ENCODE data around the gene MRPS22.
"Not testable (repeated sequence)": the region's sequence is repeated elsewhere in the genome, so short reads cannot be mapped to it uniquely, and the experiment has no call there.

MRPS22 gene

DNA sequence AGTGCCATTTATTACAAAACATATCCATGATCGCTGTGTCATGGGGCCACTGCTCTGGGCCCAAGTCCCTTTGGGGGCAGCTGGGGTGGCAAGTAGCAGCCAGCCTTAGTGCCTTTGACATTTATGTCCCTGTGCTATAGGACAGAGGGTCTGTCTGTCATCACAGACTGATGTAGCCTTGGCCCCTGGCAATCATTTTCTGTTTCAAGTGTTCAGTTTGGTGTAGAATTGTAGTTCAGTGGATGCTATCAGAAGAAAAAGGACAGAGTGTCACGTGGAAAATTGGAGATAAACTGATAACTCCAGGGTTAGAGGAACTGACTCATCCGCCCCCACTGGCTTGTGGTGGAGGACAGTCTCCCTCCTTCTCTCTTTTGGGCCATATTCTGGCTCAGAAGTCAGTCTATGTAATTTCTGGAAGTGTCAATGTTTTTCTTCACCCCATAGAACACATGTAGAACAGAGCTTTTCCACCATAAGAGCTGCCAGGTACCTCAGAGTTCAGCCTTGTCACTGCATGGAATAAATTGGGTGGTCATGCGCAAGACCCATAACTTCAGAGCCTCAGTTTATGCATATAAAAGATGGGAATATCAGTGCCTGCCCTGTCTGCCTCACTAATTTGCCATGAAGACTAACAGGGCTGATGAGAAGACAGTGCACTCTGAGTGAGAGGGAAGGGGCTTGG lies 4.5 kb upstream of the MRPS22 start:
- no peak for DNase-seq

DNA sequence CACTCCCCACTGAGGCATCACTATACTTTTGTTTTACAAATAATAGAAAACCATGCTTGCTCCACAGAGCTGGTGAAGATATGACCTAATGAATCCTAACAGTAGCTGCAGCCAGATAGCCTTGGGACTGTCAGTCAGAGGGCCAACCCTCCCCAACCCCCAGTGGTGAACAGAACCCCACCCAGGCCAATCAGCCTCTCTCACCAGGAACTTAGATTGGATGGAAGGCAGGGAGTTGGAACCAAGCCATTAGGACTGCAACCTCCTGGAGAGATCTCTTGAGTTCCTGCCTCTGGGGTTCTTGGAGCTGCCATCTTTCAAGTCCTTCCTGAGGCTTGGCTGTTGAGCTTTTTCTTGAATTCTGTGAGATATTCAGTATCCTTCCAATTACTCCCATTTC lies 3.0 kb upstream of the MRPS22 start:
- no peak for DNase-seq

DNA sequence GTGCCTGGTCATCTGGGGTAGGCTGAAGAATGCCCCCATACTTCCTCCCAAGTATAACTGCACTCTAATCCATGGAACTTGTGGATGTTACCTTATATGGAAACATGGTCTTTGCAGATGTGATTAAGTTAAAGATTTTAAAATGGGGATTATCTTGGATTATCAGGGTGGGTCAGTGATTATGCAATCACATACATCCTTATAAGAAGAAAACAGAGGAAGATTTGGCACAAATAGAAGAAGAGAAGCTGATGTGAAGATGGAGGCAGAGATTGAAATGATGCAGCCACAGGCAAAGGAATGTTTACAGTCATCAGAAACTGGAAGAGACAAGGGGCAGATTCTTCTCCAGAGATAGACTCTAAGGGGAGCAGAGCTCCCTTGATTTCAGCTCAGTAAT lies 1.8 kb upstream of the MRPS22 start:
- no peak for DNase-seq

DNA sequence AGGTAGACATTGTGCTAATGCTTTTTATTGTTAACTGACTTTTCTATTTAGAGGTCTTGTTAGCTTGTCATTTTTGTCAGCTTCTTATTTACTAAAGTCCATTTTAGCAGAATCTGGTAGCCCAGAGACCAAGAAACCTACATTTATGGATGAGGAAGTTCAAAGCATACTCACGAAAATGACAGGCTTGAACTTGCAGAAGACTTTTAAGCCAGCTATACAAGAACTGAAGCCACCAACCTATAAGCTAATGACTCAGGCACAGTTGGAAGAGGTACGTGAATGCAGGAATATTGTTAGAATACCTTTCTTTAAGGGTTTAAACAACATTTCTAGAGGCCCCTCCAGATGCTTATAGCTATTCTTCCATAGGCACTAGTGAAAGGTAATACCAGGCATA lies 3.0 kb downstream of the MRPS22 start:
- DNase-seq, result no peak

DNA sequence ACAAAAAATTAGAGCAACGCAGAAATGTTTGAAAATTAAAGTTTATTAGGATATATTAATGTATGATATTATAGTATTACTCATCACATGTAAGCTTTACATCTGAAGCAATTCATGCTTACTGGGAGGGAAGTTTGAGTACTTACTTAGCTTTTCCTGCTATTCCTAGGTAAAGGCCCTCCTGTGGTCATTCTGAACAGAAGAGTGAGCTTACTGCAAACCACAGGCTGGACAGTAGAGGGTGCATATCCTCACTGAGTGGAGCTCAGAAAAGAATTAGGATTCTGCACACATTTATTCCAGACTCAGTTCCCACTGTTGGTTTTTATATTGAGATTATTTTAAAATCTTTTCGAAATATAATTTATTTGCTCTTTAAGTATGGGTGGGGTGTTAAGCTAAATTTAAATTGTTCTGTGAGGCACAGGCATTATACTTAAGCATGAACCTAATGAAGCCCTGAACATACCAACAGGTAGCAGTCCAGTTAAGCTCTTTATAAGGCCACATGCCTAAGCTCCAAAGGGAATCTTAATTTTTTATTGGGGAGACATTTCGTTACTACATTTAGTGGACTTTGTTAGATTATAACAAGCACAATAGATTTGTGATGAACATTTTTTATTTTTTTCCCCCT lies 10.2 kb downstream of the MRPS22 start:
- peak; percentile 24 for DNase-seq

DNA sequence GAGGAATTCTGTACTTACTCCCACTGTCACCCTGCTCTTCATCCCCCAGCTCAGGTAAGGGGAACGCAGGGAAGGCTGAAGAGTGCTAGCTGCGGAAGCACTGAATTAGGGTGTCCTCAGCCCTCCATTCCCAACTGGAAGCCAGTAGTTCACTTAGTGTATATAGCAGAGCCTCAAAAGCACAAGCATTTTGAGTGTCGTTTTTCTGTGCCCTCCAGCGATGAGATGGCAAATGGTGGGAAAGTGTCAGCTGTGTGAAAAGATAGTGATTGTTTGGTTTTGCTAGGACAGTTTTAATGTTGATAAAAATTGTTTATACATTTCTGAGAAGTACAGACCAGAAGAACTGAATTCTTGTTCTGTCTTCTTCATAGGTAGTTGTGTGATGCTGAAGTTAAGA lies 10.8 kb downstream of the MRPS22 start:
- no peak for DNase-seq

DNA sequence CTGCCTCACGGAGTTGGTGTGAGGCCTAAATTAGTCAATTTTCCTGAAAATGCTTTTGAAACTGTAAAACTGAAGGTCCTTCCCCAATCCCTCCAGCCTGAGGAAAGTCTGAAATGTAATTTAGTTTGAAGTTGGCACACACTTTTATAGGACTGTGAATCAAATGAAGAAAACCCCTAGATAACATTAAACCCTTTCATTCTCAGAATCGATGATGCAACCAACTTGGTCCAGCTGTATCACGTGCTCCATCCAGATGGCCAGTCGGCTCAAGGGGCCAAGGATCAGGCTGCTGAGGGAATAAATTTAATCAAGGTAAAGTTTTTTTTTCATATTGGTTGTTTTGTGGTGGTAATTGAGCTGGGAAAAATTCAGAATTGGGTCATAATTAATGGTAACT lies 11.7 kb downstream of the MRPS22 start:
- no peak for DNase-seq

DNA sequence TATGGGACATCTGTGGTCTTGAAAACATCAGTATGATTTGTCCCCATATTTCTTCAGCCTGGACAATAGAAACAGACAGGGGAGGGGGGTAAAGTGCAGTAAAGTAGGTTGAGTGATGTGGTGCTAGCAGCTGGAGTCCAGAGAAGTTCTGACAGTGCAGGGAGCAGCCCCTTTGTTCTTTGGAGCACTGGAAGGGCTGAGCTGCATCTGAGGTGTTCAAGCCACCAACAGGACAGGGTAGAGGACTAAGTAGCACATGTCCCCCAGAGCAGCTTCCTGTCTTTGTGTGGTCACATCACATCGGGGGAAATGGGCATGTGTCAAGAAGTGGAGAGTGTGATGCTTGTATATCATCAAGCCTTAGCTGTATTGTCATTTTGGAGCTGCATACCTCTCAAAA lies 12.1 kb downstream of the MRPS22 start:
- DNase-seq, result no peak

DNA sequence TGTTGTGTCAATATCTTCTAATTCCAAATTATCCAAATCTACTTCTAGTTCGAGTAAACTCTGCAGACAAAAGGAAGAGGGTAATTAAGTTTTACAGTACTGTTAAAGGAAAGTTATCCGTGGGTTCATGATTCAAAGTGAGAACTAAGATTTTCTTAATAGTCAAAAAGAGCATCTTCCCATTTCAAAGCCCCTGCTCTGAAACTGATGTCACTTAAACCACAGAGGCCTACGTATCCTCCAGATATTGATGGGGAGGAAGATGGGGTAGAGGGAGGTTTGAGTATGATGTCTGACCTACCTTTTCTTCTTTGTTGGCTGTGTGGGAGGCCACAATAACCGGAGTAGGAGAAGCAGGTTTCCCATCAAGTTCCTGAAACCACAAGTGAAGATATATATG lies 14.1 kb downstream of the MRPS22 start:
- no peak for DNase-seq

DNA sequence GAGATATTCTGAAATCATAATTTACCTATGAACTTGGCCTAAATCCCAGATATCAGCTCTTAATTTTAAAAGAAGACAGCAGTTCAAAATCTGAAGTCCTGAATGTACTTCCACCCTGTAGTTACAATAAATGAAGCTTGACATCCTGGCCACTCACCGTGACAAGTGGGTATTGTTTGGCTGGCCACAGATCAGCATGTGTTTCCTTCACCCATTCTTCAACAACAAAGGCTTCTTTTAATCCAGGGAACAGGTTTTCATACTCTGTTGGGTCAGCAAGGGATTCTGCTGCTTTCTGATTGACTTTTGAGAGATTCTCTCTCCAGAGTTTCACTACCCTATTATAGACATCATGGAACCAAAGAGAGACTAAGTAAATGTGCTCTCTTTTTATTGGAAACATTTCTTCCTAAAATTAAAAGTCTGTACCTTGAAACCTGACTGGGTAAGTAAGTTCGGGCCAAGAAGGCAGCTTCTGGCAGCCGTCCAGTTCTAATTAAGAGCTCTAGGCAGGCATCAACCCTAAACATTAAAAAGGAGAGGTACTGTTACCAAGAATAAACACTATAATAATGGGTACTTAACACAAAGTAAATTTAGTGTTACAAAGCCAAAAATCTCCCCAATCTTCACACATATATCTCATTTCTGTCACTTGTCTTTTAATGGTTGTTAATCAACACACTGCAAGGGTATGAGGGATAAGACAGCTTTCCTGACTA lies 15.2 kb downstream of the MRPS22 start:
- DNase-seq, result no peak

DNA sequence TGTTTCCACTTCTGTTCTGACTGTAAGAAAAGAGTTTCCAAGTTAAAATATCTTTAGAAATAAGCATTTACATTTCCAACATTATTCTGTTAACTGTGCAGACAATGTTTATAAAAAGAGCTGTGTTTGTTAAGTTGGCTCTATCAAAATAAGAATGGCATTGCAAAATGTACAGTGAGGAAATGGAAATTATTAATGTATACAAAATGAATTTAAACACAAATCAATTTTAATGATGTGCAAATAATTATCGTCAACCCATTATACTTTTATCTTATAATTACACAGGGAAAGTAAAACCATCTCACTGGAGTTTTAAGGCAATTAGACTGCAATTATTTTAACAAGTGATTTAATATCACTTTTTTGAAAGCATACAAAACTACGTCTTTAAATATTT lies 17.5 kb downstream of the MRPS22 start:
- no peak for DNase-seq

DNA sequence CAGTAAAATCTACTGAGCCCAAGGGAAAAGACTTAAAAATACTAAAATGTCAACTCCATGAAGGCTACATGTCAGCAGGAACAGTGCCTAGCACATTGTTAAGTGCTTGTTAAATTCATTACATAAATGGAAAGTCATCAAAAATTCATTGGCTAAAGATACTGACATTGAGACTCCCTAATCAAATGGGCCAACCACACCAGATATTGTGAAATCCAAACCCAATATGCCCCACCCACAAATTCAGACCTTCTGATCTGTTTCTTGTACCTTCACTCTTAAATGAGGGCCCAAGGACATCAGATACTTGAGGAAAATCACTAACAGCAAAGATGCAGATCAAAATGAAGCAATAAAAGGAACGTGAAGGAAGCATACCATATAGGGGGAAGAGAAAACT lies 20.7 kb downstream of the MRPS22 start:
- no peak for DNase-seq

DNA sequence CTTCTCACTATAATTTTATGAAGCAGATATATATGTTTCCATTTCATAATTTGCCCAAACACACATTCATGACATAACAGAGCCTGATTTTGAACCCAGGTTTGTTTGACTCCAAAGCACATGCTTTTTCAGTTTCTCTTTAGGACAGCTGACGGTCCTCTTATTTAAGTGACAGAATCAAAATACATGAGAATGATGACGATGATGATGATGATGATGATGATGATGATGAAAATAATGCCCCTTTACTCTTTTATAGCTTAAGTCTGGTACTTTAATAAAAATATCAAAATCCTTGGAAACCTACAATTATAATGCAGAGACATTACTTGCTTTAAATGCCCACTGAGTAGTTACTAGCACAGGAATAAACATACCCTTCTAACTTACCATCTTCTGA lies 30.3 kb downstream of the MRPS22 start:
- DNase-seq, result no peak

DNA sequence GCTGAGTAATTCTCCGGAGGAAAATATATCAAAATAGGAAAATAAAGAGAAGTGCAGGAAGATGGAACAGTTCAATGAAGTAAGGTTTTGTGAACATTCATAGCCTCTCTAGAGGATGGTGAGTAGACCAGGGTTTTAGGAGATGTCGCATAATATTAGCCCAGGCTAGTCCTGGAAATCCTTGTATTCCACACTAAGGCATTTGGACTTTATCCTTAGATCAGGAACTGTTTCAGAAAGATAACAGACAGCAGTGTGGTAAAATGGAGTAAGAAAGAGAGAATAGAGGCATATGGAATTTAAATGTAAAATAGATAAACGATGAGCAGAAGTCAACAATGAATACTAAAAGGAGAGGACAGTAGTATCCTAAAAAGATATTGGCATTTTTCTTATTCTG lies 33.6 kb downstream of the MRPS22 start:
- DNase-seq, result no peak

DNA sequence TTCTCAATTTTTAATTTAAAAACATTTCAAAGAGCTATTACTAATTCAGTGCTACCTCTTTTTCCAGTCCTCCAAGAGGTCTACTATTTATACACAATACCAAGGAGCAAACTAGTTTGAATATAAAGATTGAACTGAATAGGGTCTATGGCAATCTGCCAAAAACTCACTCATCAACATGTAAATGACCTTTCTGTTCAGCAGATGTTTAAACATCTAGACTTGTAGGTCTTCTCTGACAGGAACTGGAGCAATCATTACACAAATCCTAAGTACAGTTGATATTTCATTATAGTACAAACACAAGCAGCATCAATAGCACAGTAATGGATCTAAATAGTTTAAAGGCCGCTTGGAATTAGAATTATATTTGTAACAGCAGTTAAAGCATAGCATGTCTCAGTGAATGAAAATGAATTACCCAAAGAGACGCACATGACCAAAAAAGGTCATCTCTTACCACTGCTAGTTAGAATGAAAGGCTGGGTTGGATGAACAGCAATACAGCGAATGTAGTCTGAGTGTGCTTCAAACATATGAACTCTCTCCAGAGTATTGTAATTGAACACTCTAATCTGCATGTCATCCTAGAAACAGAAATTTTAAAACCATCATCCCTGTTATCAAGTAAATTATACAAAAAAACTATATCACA lies 34.9 kb downstream of the MRPS22 start:
- no peak for DNase-seq

DNA sequence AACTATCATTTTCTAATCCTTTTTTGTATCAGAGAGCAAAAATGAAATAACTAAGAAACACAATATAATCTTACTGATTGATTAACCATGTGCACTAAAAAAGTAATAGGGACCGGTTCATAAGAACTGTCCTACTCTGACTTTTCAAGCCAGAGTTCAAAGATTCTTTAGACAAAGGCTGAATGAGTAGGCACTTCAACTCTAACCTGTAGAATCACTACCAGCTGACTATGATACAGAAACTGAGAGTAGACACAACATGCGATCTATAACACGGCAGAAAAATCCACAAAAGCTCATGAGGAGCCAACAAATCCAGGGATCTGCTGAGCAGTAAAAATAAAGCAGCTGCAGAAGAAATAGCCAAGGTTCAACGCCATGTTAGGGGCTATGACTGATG lies 36.8 kb downstream of the MRPS22 start:
- no peak for DNase-seq

DNA sequence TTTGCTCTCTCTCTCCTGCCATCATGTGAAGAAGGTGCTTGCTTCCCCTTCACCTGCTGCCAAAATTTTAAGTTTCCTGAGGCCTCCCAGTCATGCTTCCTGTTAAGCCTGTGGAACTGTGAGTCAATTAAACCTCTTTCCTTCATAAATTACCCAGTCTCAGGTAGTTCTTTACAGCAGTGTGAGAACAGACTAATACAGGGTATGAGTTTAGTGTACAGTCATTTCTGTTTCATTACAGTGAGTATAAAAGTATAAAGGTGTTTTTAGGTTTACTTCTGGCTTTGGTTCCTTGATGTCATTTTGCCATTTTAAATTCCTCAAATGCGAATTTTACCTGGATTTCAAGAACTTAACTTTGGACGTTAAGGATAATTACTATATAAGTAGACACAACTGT lies 38.5 kb downstream of the MRPS22 start:
- not testable (repeated sequence) for DNase-seq

DNA sequence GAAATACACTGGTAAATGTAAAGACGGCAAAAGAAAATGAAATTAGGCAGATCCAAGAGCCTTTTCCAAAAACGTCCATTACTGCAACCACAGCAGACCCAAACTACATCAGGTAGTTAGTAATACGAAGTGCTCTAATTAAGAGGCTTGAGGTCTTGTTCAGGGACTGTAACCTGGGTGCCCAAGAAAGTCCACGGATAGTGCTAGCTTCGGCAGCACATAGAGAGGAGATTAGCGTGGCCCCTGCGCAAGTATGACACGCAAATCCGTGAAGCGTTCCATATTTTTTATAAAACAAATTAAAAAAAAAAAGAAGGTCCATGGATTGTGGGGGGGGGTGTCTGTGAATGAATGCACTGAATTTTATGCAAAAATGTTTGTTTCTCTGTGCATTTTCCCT lies 44.3 kb downstream of the MRPS22 start:
- no peak for DNase-seq

DNA sequence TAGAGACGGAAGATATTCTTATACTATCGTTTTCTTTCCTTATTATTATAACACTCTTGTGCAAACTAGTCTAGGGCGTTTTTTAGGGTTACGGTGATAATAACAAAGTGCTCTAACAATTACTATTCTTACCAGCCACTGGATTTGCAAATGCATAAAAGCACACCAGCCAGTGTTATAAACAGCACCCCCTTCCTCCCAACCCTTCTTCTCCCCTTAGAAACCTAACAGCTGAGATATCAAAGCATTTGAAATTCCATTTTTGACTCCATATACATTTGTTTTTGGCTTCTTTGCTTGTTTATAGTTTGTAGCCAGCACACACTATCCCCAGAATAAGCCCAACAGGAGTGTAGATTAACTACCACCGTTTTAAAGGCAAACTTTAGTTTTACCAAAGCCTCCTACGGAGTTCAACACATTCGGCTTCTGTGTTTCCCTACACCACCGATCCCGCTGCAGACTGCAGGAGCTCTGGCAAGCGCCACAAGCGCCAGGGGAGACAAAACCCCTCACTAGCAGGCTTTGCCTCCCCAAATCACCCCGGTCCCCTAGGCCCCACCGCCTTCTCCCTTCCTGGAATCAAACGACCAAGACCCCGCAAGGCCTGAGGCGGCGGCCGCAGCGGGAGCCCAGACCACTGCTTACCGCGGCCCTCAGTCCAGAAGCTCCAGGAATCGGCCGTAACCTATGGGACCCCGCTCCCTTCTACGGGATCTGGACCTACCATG lies 45.2 kb downstream of the MRPS22 start:
- peak; percentile 4 for DNase-seq

DNA sequence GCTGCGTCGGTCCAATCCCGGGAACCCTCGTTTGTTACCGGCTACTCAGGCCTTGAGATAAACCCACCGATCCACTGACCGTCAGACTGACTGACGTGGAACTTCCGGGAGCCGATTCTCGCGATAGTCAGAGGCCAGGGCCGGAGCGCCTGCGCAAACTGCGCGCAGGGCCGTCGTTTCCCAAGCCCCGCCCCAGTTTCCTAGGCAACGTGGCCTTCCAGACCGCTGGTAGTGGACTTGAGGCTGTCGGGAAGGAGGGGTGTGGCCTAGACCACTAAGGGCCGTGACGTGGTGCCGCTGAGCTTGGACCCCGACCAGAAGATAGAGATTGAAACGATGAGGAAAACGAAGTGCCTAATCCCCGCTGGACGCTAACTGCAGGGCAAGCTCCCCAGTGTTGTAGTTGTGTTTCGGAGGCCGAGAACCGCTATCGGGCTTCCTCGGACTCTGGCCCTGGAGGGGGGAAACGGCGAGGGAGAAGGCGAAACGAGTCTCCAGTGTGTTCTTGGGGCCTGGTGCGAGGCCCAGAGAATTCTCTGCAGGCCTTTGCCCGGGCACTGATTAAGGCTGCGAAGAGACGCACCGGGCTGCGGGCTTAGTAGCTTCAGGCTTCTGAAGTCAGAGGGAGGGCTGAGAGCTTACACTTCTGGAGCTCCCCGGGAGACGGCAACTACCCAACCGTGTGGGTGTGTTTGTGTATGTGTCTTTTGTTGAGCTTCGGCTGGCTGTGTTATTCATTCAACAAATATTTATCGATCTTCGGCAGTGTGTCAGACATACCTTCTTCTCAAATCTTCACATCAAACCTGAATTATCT lies 45.9 kb downstream of the MRPS22 start, which contains the start of gene COPB2:
Gene COPB2, minus strand, starts transcription at position 96 of the 817 bp plus-strand sequence. CDS start 97 bp downstream, outside the sequence.
- peak; percentile 99 for DNase-seq

DNA sequence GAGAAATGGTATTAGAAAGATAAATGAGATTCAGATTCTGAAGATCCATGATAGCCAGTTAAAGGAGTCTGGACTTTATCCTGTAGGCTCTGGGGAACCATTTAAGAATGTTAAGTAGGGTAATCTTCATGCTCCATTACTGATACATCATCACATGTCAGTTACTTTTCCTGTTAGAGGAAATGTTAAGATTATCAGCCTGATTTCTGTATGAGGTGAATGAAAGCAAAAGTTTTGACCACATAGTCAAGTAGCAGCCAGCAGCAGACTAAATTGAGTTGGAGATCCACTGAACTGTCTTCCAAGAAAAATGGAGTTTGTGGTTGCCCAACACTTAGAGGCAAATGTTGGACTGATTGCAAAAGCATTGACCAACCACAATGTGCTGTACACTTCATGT lies 50.3 kb downstream of the MRPS22 start:
- no peak for DNase-seq

DNA sequence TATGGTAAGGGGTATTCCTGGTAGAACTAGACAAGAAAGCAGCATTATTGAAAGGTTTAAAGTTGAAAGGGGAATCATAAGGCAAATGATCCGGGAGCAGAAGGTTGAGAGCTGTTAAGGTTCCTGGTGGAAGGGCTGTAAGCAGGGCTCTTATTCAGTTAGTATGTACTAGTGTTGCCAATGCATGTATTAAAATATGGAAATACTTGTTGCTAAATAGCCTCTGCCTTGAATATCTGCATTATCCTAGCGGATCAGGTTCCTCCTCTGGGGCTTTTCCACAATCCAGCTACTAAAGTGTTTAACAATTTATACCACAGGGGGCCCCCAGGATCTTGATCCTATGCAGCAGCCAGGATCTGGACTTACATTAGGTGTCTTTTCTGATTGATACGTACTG lies 52.9 kb downstream of the MRPS22 start:
- no peak for DNase-seq

Measured in inflammatory macrophage treated with lipopolysaccharide for 4 hours (primary cell).